Dermis blood vessel endothelial cell (primary cell): Measurements from ENCODE around the gene HMCN1. TPM values are rescaled to one million over a fixed set of nuclear protein-coding genes. Genes with fewer than 3 reads are reported as not detected.

Experiments
- DNase-seq: peaks from one replicate; pipeline ENCODE4 v3.0.0; 2010
- total RNA-seq: library from RNA; depleted of rRNA; stranded (reverse); fragments of >200 nt; gene quantifications from 2 replicates; pipeline ENCODE4 v1.2.3, GENCODE V29; 2014

The HMCN1 gene
- total RNA-seq, 1 donor from 2014 or later: 8.3 TPM

GRCh38 chr1:185920602-185921001 is 186.4 kb downstream of the HMCN1 start:
- no peak for DNase-seq

DNA sequence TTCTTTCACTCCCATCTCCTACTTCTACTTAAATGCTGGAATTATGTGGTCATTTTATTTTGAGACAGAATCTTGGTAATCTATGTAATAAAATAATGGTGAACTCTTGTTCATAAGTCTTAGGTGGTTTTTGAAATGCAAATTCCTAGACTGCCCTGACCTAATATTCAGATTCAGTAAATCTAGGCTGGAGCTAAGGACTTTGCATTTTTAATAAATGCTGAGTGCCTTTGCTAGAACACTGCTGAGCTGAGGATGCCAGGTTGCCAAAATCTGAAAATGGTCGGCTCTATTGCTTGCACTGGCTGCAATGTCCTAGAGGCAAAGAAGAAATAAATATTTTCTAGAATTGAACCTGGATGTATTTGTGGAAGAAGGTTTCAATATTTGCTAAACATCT is 187.4 kb downstream of the HMCN1 start:
- no peak for DNase-seq

DNA sequence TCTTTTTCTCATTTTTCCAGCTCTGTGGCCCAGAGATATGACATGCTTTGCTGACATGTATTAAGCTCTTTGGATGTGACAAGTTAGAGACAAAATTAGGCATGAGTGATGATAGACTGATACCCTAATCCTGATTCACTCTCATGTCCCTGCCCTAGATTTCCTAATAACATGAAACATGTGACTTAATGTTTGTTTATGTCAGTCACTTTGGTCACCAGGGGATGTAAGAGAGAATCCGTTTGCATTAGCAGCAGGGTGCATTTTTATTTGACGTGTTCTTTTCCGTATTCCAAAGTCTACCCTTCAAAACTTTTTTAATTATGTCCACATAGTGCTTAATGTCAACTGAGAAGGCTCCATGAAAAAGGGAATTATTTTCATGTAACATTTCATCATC is 192.4 kb downstream of the HMCN1 start:
- DNase-seq: no peak

DNA sequence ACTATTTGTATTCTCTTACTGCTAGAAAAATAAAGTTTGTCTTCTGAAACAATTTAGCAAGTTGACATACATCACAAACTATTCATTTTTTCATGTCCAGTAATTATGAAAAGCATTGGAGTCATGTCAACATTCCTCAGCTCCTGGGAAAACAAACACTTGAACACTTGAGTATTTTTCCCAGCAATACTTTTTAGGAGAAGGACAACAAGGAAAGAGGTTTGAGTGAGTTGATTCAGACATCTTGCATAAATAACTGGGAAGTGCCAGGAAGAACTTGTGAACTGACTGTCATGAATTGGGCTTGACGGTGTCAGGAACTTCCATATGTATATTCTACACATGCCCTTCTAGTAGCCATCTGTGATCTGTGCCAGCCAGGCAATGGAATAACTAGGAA is 195.6 kb downstream of the HMCN1 start:
- no peak for DNase-seq

DNA sequence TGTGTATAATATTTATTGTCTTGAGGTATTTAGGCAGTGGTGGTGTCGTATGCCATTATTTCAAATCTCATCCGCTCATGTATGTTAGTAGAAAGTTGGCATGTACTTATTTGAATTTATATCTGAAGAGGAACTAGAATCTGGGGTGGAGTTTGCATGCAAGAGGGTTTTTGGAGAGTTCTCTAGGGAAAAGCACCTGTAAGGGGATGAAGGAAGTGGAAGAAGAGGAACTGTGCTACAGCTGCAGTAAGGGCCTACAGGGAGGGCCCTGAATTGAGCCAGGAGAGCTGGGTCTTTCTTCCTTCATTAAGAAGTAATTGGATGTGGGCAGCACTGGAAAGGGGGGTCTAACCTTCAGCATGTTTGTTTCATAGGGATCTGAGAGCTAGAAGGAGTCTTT is 197.2 kb downstream of the HMCN1 start:
- DNase-seq: no peak

DNA sequence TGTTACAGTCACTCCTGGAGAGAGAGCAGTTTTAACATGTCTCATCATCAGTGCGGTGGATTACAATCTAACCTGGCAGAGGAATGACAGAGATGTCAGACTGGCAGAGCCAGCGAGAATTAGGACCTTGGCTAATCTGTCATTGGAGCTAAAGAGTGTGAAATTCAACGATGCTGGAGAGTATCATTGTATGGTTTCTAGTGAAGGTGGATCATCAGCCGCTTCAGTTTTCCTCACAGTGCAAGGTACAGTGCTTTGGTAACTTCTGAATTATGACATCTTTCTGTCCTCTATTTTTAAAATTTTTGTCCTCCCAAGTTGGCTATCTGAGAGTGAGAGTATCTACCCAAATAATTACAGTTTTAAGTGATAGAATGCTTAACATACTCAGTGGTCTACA is 199.4 kb downstream of the HMCN1 start:
- DNase-seq: no peak

DNA sequence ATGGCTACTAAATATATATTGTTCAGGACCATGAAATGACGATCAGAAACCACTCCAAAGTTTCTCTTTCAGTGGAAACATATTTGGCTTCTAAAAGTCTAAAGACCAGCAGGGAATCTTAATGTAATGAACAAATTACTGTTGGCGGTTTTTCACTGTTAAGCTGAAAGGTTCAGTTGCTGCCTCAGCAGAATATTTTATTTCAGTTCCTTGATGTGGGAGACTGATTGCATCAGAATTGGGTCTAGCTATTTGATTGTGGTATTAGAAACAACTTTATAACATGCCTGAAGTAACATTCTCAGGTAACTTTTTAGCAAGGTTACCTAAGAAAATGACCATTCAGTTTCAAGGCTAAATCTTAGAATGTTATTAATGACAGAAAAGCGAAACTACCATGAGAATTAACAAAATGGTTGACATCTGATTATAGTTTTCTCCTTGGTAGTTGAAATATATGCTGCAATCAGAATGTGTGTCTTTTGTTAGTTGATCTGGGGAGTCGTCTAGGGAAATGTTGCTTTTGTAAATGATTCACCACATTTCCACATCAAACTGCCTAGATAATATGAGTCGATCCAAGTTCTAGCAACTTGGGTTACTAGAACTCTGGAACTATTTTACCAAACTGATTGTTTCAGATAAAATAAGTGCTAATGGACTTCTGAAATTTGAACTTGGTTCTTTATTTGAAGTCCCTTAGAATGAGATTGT is 200.4 kb downstream of the HMCN1 start:
- no peak for DNase-seq

DNA sequence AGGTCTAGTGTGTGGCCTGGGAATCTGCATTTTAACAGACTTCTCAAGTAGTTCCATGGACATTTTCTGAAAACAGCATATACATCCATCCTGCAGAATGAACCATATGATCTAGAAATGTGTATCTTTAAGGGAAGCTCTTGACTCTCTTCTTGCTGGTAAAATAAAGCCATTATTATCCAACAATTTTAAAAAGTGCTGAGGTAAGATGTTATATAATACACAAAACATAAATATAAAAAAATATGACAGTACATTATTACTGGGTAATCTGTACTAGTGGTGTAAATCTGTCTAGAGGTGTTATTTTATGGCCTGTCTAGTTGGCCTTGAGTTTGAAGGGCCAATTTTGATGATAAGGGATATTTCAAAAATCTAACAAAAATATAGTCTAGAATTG is 201.2 kb downstream of the HMCN1 start:
- DNase-seq: no peak

- no peak for DNase-seq
Observed at GRCh38 chr1:185936641-185937040, 202.4 kb downstream of the HMCN1 start.

DNA sequence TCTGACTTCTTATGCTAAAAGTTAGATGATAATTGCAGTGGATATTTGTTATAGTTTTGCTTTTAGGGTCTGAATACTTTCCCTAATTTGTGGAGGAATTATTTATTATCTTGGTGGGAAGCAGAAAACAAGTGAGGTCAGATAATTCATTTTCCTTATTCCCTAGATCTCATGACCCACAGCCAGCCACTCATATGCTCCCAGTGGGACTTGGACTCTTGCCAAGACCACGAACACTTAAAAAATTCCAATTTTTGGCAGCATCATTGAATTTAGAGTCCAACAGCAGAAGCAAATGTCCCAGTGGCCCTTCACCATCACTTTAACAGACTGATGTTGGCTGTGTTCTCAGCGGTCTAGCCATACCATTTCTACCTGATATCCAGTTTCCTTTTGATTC is 204.2 kb downstream of the HMCN1 start:
- DNase-seq: no peak

GRCh38 chr1:185939142-185939541 is 205.0 kb downstream of the HMCN1 start:
- DNase-seq: no peak

- DNase-seq: no peak
Observed at GRCh38 chr1:185942961-185943360, 208.8 kb downstream of the HMCN1 start.

DNA sequence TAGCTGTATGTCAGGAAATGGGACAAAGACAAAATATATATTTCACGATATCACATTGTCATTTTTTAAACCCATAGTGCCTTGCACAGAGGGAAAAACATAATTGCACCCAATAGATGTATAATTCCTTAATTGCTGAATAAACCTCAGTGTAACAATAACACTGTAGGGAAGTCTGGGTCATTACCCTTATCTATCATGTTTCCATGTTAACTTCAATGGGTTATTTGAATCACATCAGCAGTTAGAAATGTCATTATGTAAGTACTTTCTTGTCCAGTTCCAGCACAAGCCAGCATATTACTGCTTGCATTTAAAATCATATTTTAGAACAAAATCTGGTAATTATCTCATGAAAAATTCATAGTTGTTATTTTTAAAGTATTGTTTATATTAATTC is 222.7 kb downstream of the HMCN1 start:
- DNase-seq: no peak

DNA sequence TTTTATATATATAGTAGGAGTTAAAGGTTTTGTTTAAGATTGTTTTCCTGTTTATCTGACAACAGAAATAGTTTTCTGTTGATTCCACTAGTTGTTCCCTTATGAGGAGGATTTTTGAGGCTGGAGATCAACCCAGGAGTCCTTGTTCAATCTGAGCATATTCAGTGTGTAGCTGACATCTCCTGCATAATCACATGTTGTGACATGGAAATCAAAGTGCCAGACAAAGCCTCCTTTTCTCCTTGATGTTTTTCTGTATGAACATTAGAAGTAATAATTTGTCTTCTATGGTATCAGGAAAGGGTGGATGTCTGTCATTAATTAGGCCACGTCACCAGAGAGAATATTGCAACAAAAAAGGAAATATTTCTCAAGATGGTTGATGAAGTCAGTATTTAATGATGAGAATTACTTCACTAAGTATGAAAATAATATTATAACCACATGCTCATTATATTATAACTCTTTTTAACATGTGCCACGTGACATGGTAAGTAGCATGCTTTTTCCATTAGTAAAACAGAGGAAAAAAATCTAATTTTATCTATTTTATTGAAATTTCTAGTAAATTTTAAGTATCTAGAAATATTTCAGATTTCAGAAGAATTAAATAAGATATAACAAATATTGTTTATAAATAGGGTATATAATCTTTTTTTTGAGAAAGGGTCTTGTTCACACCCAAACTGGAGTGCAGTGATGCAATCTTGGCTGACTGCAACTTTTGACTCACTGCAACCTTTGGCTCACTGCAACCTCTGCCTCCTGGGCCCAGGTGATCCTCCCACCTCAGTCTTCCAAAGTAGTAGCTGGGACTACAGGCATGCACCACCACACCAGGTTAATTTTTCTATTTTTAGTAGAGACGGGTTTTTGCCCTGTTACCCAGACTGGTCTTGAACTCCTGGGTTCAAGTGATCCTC is 223.5 kb downstream of the HMCN1 start:
- DNase-seq: no peak

GRCh38 chr1:185960422-185961321 is 226.5 kb downstream of the HMCN1 start:
- DNase-seq: no peak

DNA sequence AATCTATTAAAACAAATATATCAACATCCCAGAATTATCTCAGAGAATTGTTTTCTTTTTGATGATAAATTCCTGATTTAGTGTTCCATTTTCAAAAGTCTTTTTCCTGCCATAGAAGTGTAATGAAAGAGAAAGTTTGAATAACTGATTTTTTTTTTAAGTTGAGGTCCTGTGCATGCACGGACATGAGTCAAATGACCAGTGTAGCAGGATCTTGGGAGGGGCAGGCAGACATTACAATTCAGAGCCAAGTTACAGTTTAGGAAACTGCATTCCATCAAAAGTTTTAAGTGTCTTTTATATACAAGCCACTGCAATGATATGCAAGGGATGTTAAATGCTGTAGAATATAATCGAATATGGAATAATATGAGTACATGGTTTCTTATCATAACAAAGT is 227.5 kb downstream of the HMCN1 start:
- no peak for DNase-seq

- DNase-seq: no peak
Observed at GRCh38 chr1:185964946-185965345, 230.8 kb downstream of the HMCN1 start.

DNA sequence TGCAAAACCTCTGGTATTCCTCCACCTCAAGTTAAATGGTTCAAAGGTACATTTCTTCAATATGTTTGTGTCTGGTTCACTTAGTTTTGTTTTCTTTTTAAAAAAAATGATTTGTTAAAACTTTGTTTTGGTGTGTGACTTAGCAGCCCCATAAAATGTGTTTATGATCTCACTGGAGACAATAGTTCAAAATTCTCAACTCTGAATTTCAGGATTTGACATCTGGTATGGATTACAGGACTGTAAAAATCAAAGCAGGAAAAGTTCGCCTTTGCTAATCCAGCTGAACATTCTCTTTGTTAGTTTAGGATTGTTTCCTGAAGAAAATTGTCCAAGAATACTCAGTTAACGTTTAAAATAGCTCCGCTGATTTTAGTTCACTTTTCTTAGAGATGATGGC is 231.7 kb downstream of the HMCN1 start:
- DNase-seq: no peak

DNA sequence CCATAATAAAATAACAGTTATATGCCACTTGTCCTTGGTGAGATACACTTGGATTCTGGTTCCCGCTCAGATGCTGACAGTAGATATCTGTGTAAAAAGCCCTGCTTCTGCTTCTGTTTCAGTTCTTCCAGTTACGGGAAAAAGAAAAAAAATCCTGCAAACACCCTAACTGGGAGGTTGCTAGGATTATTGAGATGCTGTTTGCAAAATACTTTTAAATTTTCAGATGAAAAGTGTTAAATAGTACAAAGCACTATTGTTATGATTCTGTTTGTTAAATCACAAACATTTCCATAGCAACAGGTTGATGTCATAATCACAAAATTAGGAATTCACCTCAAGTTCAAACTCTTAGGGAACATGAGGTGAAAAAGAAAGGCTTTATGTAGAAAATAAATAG is 232.3 kb downstream of the HMCN1 start:
- no peak for DNase-seq

GRCh38 chr1:185969028-185969427 is 234.8 kb downstream of the HMCN1 start:
- no peak for DNase-seq

GRCh38 chr1:185969524-185969991 is 235.4 kb downstream of the HMCN1 start:
- DNase-seq: no peak

DNA sequence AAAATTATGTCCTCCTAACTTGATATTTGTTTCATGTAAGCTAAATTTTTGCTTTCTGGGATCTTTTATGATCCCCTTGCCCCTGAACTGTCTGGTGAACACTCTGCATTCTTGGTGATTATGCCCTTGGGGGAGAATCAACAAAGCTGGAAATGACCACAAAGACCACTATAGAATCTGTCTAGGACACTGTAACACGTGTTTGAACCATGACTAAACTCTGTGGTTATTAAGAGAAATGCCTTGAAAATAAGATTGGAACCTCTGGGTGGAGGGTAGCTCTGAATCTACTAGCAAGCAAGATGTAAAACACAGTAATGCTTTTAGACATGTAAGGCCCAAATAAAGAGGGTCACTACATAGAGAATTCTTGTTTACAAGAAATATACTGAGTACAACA is 237.5 kb downstream of the HMCN1 start:
- DNase-seq: no peak
